MM.1S (cell line): ENCODE measurements around the gene CD151.

Experiments used
- DNase-seq: peaks from one replicate; pipeline ENCODE4 v3.0.0-alpha.2; 2015
- H2AFZ ChIP-seq: fragments of 300-600 bp; sonication (generic); 2 replicates; pipeline ENCODE4 v1.6.0; 2016; ENCODE audit warnings: antibody characterized with exemption, low read length
- H3F3A ChIP-seq: fragments of 300-600 bp; sonication (generic); 2 replicates; pipeline ENCODE4 v1.6.1; 2016; ENCODE audit warnings: mild to moderate bottlenecking, antibody characterized with exemption, low read length, moderate library complexity, mixed read lengths; ENCODE audit not compliant: insufficient read depth
- H3K27ac ChIP-seq: fragments of 300-600 bp; sonication (generic); 2 replicates; pipeline ENCODE4 v1.5.1; 2016; ENCODE audit warnings: mild to moderate bottlenecking, low read length
- H3K27me3 ChIP-seq: fragments of 300-600 bp; sonication (generic); replicated peaks from 2 replicates; pipeline ENCODE4 v1.6.0; 2016; ENCODE audit warnings: low read length; ENCODE audit not compliant: insufficient read depth
- H3K36me3 ChIP-seq: fragments of 300-600 bp; sonication (generic); replicated peaks from 2 replicates; pipeline ENCODE4 v1.6.1; 2016; ENCODE audit warnings: mild to moderate bottlenecking, low read length, mixed read lengths; ENCODE audit not compliant: insufficient read depth
- H3K4me1 ChIP-seq: fragments of 300-600 bp; sonication (generic); 2 replicates; pipeline ENCODE4 v1.6.1; 2016; ENCODE audit warnings: low read length, mixed read lengths
- H3K4me2 ChIP-seq: fragments of 300-600 bp; sonication (generic); 2 replicates; pipeline ENCODE4 v1.6.0; 2016; ENCODE audit warnings: low read depth, low read length
- H3K4me3 ChIP-seq: fragments of 300-600 bp; sonication (generic); 2 replicates; pipeline ENCODE4 v1.5.1; 2016; ENCODE audit warnings: low read length, mixed read lengths
- H3K79me2 ChIP-seq: fragments of 300-600 bp; sonication (generic); 2 replicates; pipeline ENCODE4 v1.6.1; 2016; ENCODE audit warnings: mixed run types, low read length, mixed read lengths
- H3K9ac ChIP-seq: fragments of 300-600 bp; sonication (generic); 2 replicates; pipeline ENCODE4 v1.6.1; 2016; ENCODE audit warnings: low read length, mixed read lengths
- H3K9me2 ChIP-seq: fragments of 300-600 bp; sonication (generic); replicated peaks from 2 replicates; pipeline ENCODE4 v1.6.1; 2016; ENCODE audit warnings: mild to moderate bottlenecking, low read length, mixed read lengths; ENCODE audit not compliant: insufficient read depth
- H3K9me3 ChIP-seq: fragments of 300-600 bp; sonication (generic); replicated peaks from 2 replicates; pipeline ENCODE4 v1.6.1; 2016; ENCODE audit warnings: mild to moderate bottlenecking, low read length, mixed read lengths; ENCODE audit not compliant: insufficient read depth
- H4K20me1 ChIP-seq: fragments of 300-600 bp; sonication (generic); 2 replicates; pipeline ENCODE4 v1.6.1; 2016; ENCODE audit warnings: mild to moderate bottlenecking, low read length, moderate library complexity, mixed read lengths; ENCODE audit not compliant: insufficient read depth
- CTCF ChIP-seq: fragments of 300-600 bp; sonication (generic); IDR thresholded peaks from 2 replicates; pipeline ENCODE4 v1.5.1; 2016; ENCODE audit warnings: antibody characterized with exemption, low read length, mixed read lengths
- EZH2 ChIP-seq: fragments of 300-600 bp; sonication (generic); optimal IDR thresholded peaks from 2 replicates; pipeline ENCODE3; 2017; ENCODE audit warnings: low read depth, mild to moderate bottlenecking, antibody characterized with exemption, low read length, mixed read lengths
- EZH2phosphoT487 ChIP-seq: fragments of 300-600 bp; sonication (generic); IDR thresholded peaks from 2 replicates; pipeline ENCODE4 v1.6.1; 2018; ENCODE audit warnings: antibody characterized with exemption, low read length

Gene CD151

GRCh38 chr11:841981-842369 lies 9.2 kb downstream of the CD151 start:
- no peak for DNase-seq
- H3K4me2 ChIP-seq = peak overlapping the region; percentile 92; the same call in 1 of the 2 replicates
- H2AFZ ChIP-seq = peak overlapping the region; percentile 63; the same call in 1 of the 2 replicates
- H3K9me2 ChIP-seq = no peaks in the 10 kb centered on the region
- H3F3A ChIP-seq = no peaks in the 10 kb centered on the region
- peaks cover 9% of the 10 kb centered on the region for H4K20me1 ChIP-seq
- peak overlapping the region; percentile 95 for H3K9ac ChIP-seq
- no peaks in the 10 kb centered on the region for H3K9me3 ChIP-seq
- H3K4me1 ChIP-seq = peaks cover 10% of the 10 kb centered on the region
- H3K36me3 ChIP-seq = 0 out of 2 replicates have a peak, but pooled peaks cover 4% of the 10 kb centered on the region
- peaks cover 31% of the 10 kb centered on the region for H3K79me2 ChIP-seq
- H3K27ac ChIP-seq = no peak overlapping the region; the same call in 1 of the 2 replicates
- no peak for TF ChIP-seq EZH2phosphoT487
- no peak for TF ChIP-seq CTCF
- TF ChIP-seq EZH2 = no peak
- peak overlapping the region; percentile 99 for H3K4me3 ChIP-seq
- peaks cover 37% of the 10 kb centered on the region for H3K27me3 ChIP-seq

GRCh38 chr11:842370-843002 lies 9.7 kb downstream of the CD151 start, which contains the start of the genes POLR2L and TSPAN4:
Gene POLR2L, minus strand, starts transcription at chr11:842529. Its CDS starts 21 bp downstream, at chr11:842508.
Gene TSPAN4, plus strand, starts transcription at chr11:842852. Its CDS starts 7,453 bp downstream, at chr11:850305.
- Histone ChIP-seq H3K4me1 (peaks cover 10% of the 10 kb centered on the region), H3K36me3 (0 out of 2 replicates have a peak, but pooled peaks cover 4% of the 10 kb centered on the region), H3F3A (no peaks in the 10 kb centered on the region), H3K9me3 (no peaks in the 10 kb centered on the region), H3K9ac (peak within 1 kb of the TSS; percentile 95), H4K20me1 (peaks cover 9% of the 10 kb centered on the region), H3K4me2 (peak within 1 kb of the TSS; percentile 92), H2AFZ (peak within 1 kb of the TSS; percentile 63), H3K9me2 (no peaks in the 10 kb centered on the region), H3K4me3 (peak within 1 kb of the TSS; percentile 99), H3K27ac (peak within 1 kb of the TSS; percentile 58; the same call in 1 of the 2 replicates), H3K79me2 (peaks cover 31% of the 10 kb centered on the region), H3K27me3 (peaks cover 40% of the 10 kb centered on the region)
- TF ChIP-seq EZH2 = no peak
- TF ChIP-seq CTCF = no peak
- no peak for TF ChIP-seq EZH2phosphoT487
- DNase-seq = peak; percentile 92

GRCh38 chr11:843086-843734 lies 10.5 kb downstream of the CD151 start:
- peaks cover 40% of the 10 kb centered on the region for H3K27me3 ChIP-seq
- no peaks in the 10 kb centered on the region for H3F3A ChIP-seq
- TF ChIP-seq EZH2phosphoT487 (no peak), CTCF (0 out of 2 replicates have a peak, but pooled peaks have one; percentile 5)
- peaks cover 31% of the 10 kb centered on the region for H3K79me2 ChIP-seq
- H3K4me1 ChIP-seq = peaks cover 10% of the 10 kb centered on the region
- no peaks in the 10 kb centered on the region for H3K9me3 ChIP-seq
- peak overlapping the region; percentile 99 for H3K4me3 ChIP-seq
- no peak overlapping the region for H3K27ac ChIP-seq
- 0 out of 2 replicates have a peak, but pooled peaks cover 4% of the 10 kb centered on the region for H3K36me3 ChIP-seq
- peak overlapping the region; percentile 92; the same call in 1 of the 2 replicates for H3K4me2 ChIP-seq
- peak overlapping the region; percentile 95; the same call in 1 of the 2 replicates for H3K9ac ChIP-seq
- H3K9me2 ChIP-seq = no peaks in the 10 kb centered on the region
- H4K20me1 ChIP-seq = peaks cover 9% of the 10 kb centered on the region
- peak overlapping the region; percentile 63 for H2AFZ ChIP-seq
- DNase-seq = no peak
